Measurements from ENCODE around the gene SFXN2. TPM values are rescaled to one million over a fixed set of nuclear protein-coding genes. Genes with fewer than 3 reads are reported as not detected.
"Not testable (repeated sequence)": the region's sequence is repeated elsewhere in the genome, so short reads cannot be mapped to it uniquely, and the experiment has no call there.

SFXN2 gene
- total RNA-seq, 4 donors from 2014 or later = 4.3 to 7.9 (median 5.0) TPM

DNA sequence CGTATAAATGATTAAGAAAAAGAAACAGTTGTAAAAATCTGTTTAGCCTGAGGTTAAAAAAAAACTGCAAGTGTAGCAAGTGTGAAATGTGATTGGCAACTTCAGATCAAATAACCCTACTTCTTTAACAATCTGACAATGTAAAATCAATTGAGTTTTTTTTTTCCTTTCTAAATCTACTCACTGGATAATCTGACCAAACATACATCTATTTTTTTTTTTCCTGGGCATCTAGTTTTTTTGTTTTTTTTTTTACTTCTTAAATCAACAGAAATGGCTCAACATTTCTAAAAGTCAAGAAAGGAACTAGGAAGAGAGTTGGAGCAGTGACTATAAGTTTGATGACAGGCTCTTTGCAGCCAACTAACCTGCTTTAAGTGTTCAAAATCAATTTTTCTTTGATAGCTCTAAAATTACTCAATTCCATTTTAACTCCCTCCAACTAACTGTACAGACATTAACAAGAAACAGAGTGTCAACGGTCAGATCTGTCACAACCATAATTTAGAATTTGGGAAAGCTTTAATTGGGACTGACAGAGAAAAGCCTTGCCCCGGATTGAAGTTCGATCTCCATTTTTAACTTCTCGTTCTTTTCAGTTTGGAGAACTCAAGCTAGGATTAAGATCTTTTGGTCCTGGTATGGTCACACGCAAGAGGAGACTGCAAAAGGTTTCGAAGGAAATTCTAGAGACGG lies 1.4 kb upstream of the SFXN2 start:
- ATAC-seq (ENCODE audit: low FRiP score) = no peak
- DNase-seq (ENCODE audit: low spot score) = no peak
- TF ChIP-seq, protein P1, sequence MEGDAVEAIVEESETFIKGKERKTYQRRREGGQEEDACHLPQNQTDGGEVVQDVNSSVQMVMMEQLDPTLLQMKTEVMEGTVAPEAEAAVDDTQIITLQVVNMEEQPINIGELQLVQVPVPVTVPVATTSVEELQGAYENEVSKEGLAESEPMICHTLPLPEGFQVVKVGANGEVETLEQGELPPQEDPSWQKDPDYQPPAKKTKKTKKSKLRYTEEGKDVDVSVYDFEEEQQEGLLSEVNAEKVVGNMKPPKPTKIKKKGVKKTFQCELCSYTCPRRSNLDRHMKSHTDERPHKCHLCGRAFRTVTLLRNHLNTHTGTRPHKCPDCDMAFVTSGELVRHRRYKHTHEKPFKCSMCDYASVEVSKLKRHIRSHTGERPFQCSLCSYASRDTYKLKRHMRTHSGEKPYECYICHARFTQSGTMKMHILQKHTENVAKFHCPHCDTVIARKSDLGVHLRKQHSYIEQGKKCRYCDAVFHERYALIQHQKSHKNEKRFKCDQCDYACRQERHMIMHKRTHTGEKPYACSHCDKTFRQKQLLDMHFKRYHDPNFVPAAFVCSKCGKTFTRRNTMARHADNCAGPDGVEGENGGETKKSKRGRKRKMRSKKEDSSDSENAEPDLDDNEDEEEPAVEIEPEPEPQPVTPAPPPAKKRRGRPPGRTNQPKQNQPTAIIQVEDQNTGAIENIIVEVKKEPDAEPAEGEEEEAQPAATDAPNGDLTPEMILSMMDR (IDR thresholded peaks at IDR 0.05) = no peak

GRCh38 chr10:102713539-102713813 lies 960 bp upstream of the SFXN2 start:
- DNase-seq (ENCODE audit: low spot score) = no peak
- TF ChIP-seq, protein P1 (IDR thresholded peaks at IDR 0.05) = no peak
- peak; percentile 65 for ATAC-seq (ENCODE audit: low FRiP score)

DNA sequence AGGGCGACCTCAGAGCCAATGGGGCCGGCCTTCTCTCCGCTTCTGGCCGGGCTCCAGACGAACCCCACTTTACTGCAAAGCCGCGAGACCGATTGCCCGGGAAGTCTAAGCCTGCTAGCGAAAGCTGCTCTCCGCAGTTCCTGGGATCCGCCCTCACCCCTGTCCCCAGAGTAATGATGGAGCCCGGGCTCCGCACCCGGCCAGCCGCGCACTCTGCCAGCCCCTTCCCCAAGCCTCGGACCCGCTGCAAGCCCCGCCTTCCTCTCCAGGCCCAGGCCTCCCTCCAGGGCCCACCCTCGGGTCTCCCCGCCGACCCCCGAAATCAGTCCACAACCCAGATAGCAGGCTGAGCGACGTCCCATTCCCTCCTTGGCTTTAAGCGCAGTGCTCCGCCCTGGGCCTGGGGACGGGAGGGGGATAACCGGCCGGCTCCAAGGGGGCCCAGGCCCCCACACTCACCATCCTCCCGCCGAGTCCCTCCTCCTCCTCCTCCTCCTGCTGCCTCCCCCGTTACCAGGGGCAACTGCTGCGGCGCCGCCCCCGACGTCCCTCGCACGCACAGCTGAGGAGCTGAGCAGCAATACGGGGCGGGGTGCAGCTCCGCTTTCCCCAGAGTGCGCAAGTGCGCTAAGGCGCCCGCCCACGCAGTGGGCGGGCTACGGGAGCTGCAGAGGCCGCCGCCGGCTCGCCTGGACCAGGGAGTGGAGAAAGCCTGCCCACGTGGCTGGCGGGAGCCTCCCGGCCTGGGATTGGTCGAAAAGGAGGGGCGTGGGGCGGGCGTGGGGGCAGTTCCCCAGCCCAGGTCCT lies 419 bp upstream of the SFXN2 start, which contains the start of gene ARL3:
TSS of gene ARL3 (minus strand) at position 584 of the 807 bp plus-strand sequence. CDS start at position 462, 122 bp downstream.
- DNase-seq (ENCODE audit: low spot score) = peak; percentile 76
- peak; percentile 98 for ATAC-seq (ENCODE audit: low FRiP score)
- TF ChIP-seq, protein P1 (IDR thresholded peaks at IDR 0.05) = no peak

DNA sequence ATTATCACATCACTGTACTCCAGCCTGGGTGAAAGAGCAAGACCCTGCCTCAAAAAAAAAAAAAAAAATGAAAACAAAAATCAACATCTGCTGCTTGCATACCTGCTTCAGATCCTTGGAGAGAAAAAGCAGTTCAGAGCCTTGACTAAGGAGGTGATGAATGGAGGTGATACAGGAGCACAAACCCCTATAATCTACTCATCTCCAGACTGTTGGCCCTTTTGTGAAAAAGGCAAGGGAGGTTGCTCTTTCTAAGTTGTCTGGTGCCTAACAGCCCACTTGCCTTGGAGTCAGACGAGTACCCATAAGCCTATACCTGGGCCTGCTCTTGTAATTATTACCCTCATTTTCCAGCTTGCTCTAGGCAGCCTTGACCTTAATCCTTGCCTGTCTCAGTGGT lies 1.4 kb downstream of the SFXN2 start:
- no peak for ATAC-seq (ENCODE audit: low FRiP score)

DNA sequence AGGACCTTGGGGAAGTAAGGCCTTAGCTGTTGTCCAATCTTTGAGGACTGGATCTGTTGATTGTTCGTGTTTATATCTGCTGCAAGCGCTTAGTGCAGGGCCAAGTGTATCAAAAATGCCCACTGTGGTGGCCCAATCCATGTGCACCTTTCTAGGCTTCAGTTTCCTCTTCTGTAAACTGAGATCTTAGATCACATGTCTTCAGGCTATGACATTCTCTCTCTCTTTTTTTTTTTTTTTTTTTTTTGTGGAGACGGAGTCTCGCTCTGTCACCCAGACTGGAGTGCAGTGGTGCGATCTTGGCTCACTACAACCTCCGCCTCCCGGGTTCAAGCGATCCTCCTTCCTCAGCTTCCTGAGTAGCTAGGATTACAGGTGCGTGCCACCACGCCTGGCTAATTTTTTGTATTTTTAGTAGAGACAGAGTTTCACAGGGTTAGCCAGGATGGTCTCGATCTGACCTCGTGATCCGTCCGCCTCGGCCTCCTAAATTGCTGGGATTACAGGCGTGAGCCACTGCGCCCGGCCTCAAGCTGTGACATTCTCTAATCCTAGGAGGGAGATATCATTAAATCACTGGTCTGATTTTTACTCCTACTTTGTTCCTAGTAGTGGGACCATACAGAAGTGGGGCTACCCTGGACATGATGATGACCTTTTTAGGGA lies 2.6 kb downstream of the SFXN2 start:
- not testable (repeated sequence) for ATAC-seq (ENCODE audit: low FRiP score); DNase-seq (ENCODE audit: low spot score)

More for the DNA sequence above, 1.4 kb downstream of the SFXN2 start:
- DNase-seq (ENCODE audit: low spot score) = no peak
- TF ChIP-seq, protein P1 (IDR thresholded peaks at IDR 0.05) = no peak

- TF ChIP-seq, protein P1 (IDR thresholded peaks at IDR 0.05) = no peak
- ATAC-seq (ENCODE audit: low FRiP score) (no peak), DNase-seq (ENCODE audit: low spot score) (no peak)
Measured at GRCh38 chr10:102718220-102718619, 3.8 kb downstream of the SFXN2 start.

DNA sequence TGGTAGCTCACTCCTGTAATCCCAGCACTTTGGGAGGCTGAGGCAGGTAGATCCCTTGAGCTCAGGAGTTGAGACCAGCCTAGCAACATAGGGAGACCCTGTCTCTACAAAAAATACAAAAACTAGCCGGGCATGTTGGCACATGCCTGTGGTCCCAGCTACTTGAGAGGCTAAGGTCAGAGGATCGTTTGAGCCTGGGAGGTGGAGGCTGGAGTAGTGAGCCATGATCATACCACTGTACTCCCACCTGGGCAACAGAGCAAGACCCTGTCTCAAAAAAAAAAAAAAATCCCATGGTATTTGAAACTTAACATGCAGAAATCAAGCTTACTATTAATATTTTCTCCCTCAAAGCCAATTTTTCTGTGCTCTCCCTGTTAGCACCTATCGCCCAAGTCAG lies 5.9 kb downstream of the SFXN2 start:
- TF ChIP-seq, protein P1 (IDR thresholded peaks at IDR 0.05) = no peak
- ATAC-seq (ENCODE audit: low FRiP score) (no peak), DNase-seq (ENCODE audit: low spot score) (no peak)

All from omental fat pad (tissue), 4 donors.